Measurements from ENCODE around the gene DZANK1. TPM values are rescaled to one million over a fixed set of nuclear protein-coding genes. Genes with fewer than 3 reads are reported as not detected.

DZANK1 gene
- total and polyA plus RNA-seq, 9 of the 15 experiments (the other 6 are each of a cell fraction or from before 2014, with no cell fraction given), result 0.04 to 0.18 (median 0.11) TPM; not detected in 2

DNA sequence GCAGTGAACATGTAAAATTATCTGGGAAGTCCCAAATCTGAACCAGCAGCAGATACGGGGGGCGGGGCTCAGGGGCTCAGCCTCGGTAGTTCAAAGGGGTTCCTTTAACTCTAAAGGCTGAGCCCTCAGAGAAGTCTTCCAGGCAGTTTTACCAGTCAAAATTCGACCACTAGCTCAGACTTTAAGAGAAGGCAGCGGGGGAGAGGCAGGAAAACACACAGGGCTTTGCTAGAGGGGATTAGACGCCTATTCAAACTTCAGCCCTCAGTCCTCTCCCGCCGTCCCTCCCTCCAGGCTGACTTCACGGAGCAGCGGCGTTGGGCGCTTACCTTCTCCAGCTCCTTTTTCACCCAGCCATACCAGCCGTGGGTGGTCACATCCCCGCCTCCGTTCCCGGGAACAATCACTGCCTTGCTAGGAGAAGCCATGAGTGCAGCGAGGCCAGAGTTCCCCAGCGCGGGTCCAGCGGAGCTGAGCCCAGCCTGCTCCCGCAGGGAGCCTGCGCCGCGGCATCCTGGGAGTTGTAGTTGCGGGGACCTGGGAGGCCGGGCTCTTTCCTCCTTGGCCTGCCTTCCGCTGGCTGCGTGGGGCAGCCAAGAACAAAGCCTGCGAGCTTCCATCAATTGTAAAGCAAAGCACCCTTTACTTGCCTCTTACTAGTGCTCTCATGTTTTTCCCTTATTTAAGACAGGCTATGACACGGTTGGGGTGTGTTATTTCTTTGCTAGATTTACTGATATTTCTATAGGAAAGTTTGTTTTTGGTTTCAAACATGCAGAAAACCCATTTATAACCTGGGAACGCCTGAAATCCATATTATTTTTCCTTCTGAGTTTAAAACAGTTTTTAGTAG lies 30.1 kb upstream of the DZANK1 start, which contains the start of gene RBBP9 (continued):
- TF ChIP-seq ASH1L (IDR thresholded peaks at IDR 0.05; ENCODE audit: borderline replicate concordance, low read depth, partially characterized antibody), result no peak
- no peak for TF ChIP-seq PRPF4 (IDR thresholded peaks at IDR 0.05; ENCODE audit: insufficient read depth, low read depth, low read length, poor library complexity, severe bottlenecking)
- TF ChIP-seq MCM7 (IDR thresholded peaks at IDR 0.05), result no peak
- no peak for TF ChIP-seq ETV5 (CRISPR knock-in tag; IDR thresholded peaks at IDR 0.05; ENCODE audit: low read depth)
- no peak for TF ChIP-seq ZNF165 (CRISPR knock-in tag; IDR thresholded peaks at IDR 0.05; ENCODE audit: borderline replicate concordance)
- TF ChIP-seq, protein P1, sequence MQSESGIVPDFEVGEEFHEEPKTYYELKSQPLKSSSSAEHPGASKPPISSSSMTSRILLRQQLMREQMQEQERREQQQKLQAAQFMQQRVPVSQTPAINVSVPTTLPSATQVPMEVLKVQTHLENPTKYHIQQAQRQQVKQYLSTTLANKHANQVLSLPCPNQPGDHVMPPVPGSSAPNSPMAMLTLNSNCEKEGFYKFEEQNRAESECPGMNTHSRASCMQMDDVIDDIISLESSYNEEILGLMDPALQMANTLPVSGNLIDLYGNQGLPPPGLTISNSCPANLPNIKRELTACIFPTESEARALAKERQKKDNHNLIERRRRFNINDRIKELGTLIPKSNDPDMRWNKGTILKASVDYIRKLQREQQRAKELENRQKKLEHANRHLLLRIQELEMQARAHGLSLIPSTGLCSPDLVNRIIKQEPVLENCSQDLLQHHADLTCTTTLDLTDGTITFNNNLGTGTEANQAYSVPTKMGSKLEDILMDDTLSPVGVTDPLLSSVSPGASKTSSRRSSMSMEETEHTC (IDR thresholded peaks at IDR 0.05), result no peak
- TF ChIP-seq SMARCB1 (IDR thresholded peaks at IDR 0.05; ENCODE audit: insufficient read length, low read depth), result no peak
- TF ChIP-seq ZNF316 (IDR thresholded peaks at IDR 0.05), result peak; percentile 88
- TF ChIP-seq MIER1 (IDR thresholded peaks at IDR 0.05; ENCODE audit: low read depth), result no peak
- TF ChIP-seq HIVEP1 (CRISPR knock-in tag; IDR thresholded peaks at IDR 0.05), result no peak
- TF ChIP-seq NFIX (CRISPR knock-in tag; IDR thresholded peaks at IDR 0.05; ENCODE audit: low read depth), result no peak
- TF ChIP-seq NR2C1 (IDR thresholded peaks at IDR 0.05), result no peak
- TF ChIP-seq NR2C1 (tag; IDR thresholded peaks at IDR 0.05), result 0 out of 2 replicates have a peak, but pooled peaks have one; percentile 15
- peak; percentile 9 for TF ChIP-seq ZFP36 (IDR thresholded peaks at IDR 0.05; ENCODE audit: low read depth, low read length, partially characterized antibody)
- TF ChIP-seq, protein P2, sequence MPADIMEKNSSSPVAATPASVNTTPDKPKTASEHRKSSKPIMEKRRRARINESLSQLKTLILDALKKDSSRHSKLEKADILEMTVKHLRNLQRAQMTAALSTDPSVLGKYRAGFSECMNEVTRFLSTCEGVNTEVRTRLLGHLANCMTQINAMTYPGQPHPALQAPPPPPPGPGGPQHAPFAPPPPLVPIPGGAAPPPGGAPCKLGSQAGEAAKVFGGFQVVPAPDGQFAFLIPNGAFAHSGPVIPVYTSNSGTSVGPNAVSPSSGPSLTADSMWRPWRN (IDR thresholded peaks at IDR 0.05; ENCODE audit: low read depth), result no peak
- no peak for TF ChIP-seq STAT5A (IDR thresholded peaks at IDR 0.05; ENCODE audit: borderline replicate concordance, low read length)
- TF ChIP-seq PHF21A (IDR thresholded peaks at IDR 0.05; ENCODE audit: borderline replicate concordance, low read depth), result no peak
- TF ChIP-seq, protein P3, sequence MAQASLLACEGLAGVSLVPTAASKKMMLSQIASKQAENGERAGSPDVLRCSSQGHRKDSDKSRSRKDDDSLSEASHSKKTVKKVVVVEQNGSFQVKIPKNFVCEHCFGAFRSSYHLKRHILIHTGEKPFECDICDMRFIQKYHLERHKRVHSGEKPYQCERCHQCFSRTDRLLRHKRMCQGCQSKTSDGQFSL (CRISPR knock-in tag; IDR thresholded peaks at IDR 0.05), result no peak
- TF ChIP-seq, protein P3 (tag; IDR thresholded peaks at IDR 0.05), result no peak
- no peak for TF ChIP-seq TEAD4 (IDR thresholded peaks at IDR 0.05; ENCODE audit: low read length)
- no peak for TF ChIP-seq TEAD4 (CRISPR knock-in tag; IDR thresholded peaks at IDR 0.05; ENCODE audit: borderline replicate concordance)
- 0 out of 4 replicates have a peak, but pooled peaks of 1 of the 2 experiments have one; percentile 22 for TF ChIP-seq MAZ (CRISPR knock-in tag; conservative IDR thresholded peaks at IDR 0.05 in 1 of 2, IDR thresholded peaks at IDR 0.05 in 1 of 2)
